SK-N-SH (cell line): ENCODE data around the gene CDC26.

Experiments used
- CHD2 ChIP-seq: fragments of 150-350 bp; IDR thresholded peaks from 2 replicates; pipeline ENCODE4 v1.6.1; 2018; ENCODE audit warnings: low read length; ENCODE audit not compliant: partially characterized antibody
- EZH2phosphoT487 ChIP-seq: fragments of 200-600 bp; sonication (generic); IDR thresholded peaks from 2 replicates; pipeline ENCODE4 v1.6.1; 2017; ENCODE audit warnings: low read depth, mixed run types, mild to moderate bottlenecking, antibody characterized with exemption, moderate library complexity, borderline replicate concordance
- FOSL2 ChIP-seq: IDR thresholded peaks from 2 replicates; pipeline ENCODE4 v1.4.0; 2012; ENCODE audit warnings: low read depth, mild to moderate bottlenecking, moderate library complexity, borderline replicate concordance
- MAX ChIP-seq: IDR thresholded peaks from 2 replicates; pipeline ENCODE4 v1.4.0; 2012; ENCODE audit warnings: low read depth
- POLR2AphosphoS5 ChIP-seq: IDR thresholded peaks from 2 replicates; pipeline ENCODE4 v1.6.1; 2012; ENCODE audit warnings: low read depth, low read length
- SMC3 ChIP-seq: IDR thresholded peaks from 2 replicates; pipeline ENCODE4 v1.6.1; 2012; ENCODE audit warnings: low read depth, low read length, improper control_type of control experiment
- TAF1 ChIP-seq: IDR thresholded peaks from 2 replicates; pipeline ENCODE4 v1.6.1; 2012; ENCODE audit warnings: low read depth, mild to moderate bottlenecking, low read length, moderate library complexity, borderline replicate concordance
- TF ChIP-seq, protein P1 (sequence below): fragments of 200-600 bp; sonication (generic); IDR thresholded peaks from 2 replicates; pipeline ENCODE4 v1.6.1; 2017; ENCODE audit warnings: antibody characterized with exemption, mild to moderate bottlenecking, moderate library complexity
- TF ChIP-seq, protein P2 (sequence below): IDR thresholded peaks from 2 replicates; pipeline ENCODE4; 2012

DNA sequence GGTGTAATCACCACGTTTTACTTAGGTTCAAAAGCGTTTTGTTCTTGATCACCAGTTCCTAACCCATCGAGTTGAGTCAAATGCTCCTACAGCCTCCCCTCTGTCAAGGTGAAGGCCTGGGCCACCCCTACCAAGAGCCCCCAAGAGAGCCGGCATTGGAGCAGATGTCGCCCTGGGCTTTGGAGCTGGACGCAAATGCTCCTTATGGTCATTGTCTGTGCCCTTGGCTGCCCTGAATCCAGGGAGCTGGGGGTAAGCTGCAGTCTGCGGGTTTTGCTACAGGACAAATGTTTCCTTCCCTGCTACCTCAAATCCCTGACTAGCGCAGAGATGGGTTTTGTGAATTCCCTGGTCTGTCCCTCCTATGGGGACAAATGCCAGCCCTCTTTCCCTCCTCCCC, 22.9 kb upstream of the CDC26 start:
- TF ChIP-seq, protein P1, sequence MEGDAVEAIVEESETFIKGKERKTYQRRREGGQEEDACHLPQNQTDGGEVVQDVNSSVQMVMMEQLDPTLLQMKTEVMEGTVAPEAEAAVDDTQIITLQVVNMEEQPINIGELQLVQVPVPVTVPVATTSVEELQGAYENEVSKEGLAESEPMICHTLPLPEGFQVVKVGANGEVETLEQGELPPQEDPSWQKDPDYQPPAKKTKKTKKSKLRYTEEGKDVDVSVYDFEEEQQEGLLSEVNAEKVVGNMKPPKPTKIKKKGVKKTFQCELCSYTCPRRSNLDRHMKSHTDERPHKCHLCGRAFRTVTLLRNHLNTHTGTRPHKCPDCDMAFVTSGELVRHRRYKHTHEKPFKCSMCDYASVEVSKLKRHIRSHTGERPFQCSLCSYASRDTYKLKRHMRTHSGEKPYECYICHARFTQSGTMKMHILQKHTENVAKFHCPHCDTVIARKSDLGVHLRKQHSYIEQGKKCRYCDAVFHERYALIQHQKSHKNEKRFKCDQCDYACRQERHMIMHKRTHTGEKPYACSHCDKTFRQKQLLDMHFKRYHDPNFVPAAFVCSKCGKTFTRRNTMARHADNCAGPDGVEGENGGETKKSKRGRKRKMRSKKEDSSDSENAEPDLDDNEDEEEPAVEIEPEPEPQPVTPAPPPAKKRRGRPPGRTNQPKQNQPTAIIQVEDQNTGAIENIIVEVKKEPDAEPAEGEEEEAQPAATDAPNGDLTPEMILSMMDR = no peak
- TF ChIP-seq CHD2 = no peak
- TF ChIP-seq POLR2AphosphoS5 = no peak
- TF ChIP-seq TAF1 = no peak
- no peak for TF ChIP-seq SMC3
- no peak for TF ChIP-seq MAX
- TF ChIP-seq EZH2phosphoT487 = no peak
- TF ChIP-seq FOSL2 = no peak
- TF ChIP-seq, protein P2, sequence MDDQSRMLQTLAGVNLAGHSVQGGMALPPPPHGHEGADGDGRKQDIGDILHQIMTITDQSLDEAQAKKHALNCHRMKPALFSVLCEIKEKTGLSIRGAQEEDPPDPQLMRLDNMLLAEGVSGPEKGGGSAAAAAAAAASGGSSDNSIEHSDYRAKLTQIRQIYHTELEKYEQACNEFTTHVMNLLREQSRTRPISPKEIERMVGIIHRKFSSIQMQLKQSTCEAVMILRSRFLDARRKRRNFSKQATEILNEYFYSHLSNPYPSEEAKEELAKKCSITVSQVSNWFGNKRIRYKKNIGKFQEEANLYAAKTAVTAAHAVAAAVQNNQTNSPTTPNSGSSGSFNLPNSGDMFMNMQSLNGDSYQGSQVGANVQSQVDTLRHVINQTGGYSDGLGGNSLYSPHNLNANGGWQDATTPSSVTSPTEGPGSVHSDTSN = no peak
